Measurements from ENCODE around the gene DCC. TPM values are rescaled to one million over a fixed set of nuclear protein-coding genes. Genes with fewer than 3 reads are reported as not detected.

The DCC gene
- total RNA-seq, 2 experiments from 2014 or later = not detected

GRCh38 chr18:52394602-52395001 lies 54.6 kb downstream of the DCC start:
- DNase-seq (no peak), ATAC-seq (ENCODE audit: poor library complexity) (no peak)
- Histone ChIP-seq H3K27ac (ENCODE audit: low read depth in 1 of 2, low read length in 2 of 2) (no peak overlapping the region), H3K27me3 (ENCODE audit: control insufficient read depth in 1 of 2, insufficient read depth in 2 of 2, low read length in 2 of 2) (no peaks in the 10 kb centered on the region), H3K9me3 (ENCODE audit: control insufficient read depth in 1 of 2, insufficient read depth in 1 of 2, low read length in 2 of 2) (no peaks in the 10 kb centered on the region), H3K36me3 (ENCODE audit: insufficient read depth, low read length) (no peaks in the 10 kb centered on the region), H3K4me3 (ENCODE audit: low read length) (no peak overlapping the region), H3K4me1 (ENCODE audit: insufficient read depth, low read length) (no peaks in the 10 kb centered on the region)
- intact Hi-C loops (cut with DNase I, micrococcal nuclease) = no loop called here
- peaks cover 3% of the 10 kb centered on the region for H3K9me3 Mint-ChIP-seq
- H3K36me3 Mint-ChIP-seq (ENCODE audit: low read depth) = no peaks in the 10 kb centered on the region
- H3K27me3 Mint-ChIP-seq = no peaks in the 10 kb centered on the region
- ChIA-PET CTCF (no interaction called here), POLR2A (no interaction called here)
- no peak overlapping the region for H3K27ac Mint-ChIP-seq
- no peak for TF ChIP-seq CTCF (IDR thresholded peaks at IDR 0.05)
- no peaks in the 10 kb centered on the region for H3K4me1 Mint-ChIP-seq (ENCODE audit: low read depth)
- no peak overlapping the region for H3K4me3 Mint-ChIP-seq

GRCh38 chr18:52395146-52395852 lies 55.3 kb downstream of the DCC start:
- Mint-ChIP-seq H3K9me3 (no peaks in the 10 kb centered on the region), H3K27me3 (no peaks in the 10 kb centered on the region), H3K27ac (no peak overlapping the region), H3K36me3 (ENCODE audit: low read depth) (no peaks in the 10 kb centered on the region), H3K4me3 (no peak overlapping the region), H3K4me1 (ENCODE audit: low read depth) (no peaks in the 10 kb centered on the region)
- Histone ChIP-seq H3K27me3 (ENCODE audit: control insufficient read depth in 1 of 2, insufficient read depth in 2 of 2, low read length in 2 of 2) (no peaks in the 10 kb centered on the region), H3K9me3 (ENCODE audit: control insufficient read depth in 1 of 2, insufficient read depth in 1 of 2, low read length in 2 of 2) (no peaks in the 10 kb centered on the region), H3K4me1 (ENCODE audit: insufficient read depth, low read length) (no peaks in the 10 kb centered on the region), H3K36me3 (ENCODE audit: insufficient read depth, low read length) (no peaks in the 10 kb centered on the region), H3K4me3 (ENCODE audit: low read length) (no peak overlapping the region), H3K27ac (ENCODE audit: low read depth in 1 of 2, low read length in 2 of 2) (no peak overlapping the region)
- ATAC-seq (ENCODE audit: poor library complexity) = no peak
- no peak for DNase-seq
- POLR2A ChIA-PET = no interaction called here
- CTCF ChIA-PET = no interaction called here
- intact Hi-C loops (cut with DNase I, micrococcal nuclease) = no loop called here
- TF ChIP-seq CTCF (IDR thresholded peaks at IDR 0.05) = no peak

GRCh38 chr18:52401236-52401635 lies 61.2 kb downstream of the DCC start:
- POLR2A ChIA-PET = no interaction called here
- Mint-ChIP-seq H3K27ac (no peak overlapping the region), H3K9me3 (peaks cover 3% of the 10 kb centered on the region), H3K27me3 (no peaks in the 10 kb centered on the region), H3K4me1 (ENCODE audit: low read depth) (no peaks in the 10 kb centered on the region), H3K4me3 (no peak overlapping the region), H3K36me3 (ENCODE audit: low read depth) (no peaks in the 10 kb centered on the region)
- no peaks in the 10 kb centered on the region for H3K27me3 ChIP-seq (ENCODE audit: control insufficient read depth in 1 of 2, insufficient read depth in 2 of 2, low read length in 2 of 2)
- no peak for TF ChIP-seq CTCF (IDR thresholded peaks at IDR 0.05)
- intact Hi-C loops (cut with DNase I, micrococcal nuclease) = no loop called here
- no peak overlapping the region for H3K27ac ChIP-seq (ENCODE audit: low read depth in 1 of 2, low read length in 2 of 2)
- ATAC-seq (ENCODE audit: poor library complexity) = no peak
- H3K4me1 ChIP-seq (ENCODE audit: insufficient read depth, low read length) = no peaks in the 10 kb centered on the region
- CTCF ChIA-PET = no interaction called here
- no peak for DNase-seq
- H3K36me3 ChIP-seq (ENCODE audit: insufficient read depth, low read length) = no peaks in the 10 kb centered on the region
- H3K9me3 ChIP-seq (ENCODE audit: control insufficient read depth in 1 of 2, insufficient read depth in 1 of 2, low read length in 2 of 2) = no peaks in the 10 kb centered on the region
- no peak overlapping the region for H3K4me3 ChIP-seq (ENCODE audit: low read length)
